HG03378 (cell line): Measurements from ENCODE around the gene FLCN.
"Not testable (repeated sequence)": the region's sequence is repeated elsewhere in the genome, so short reads cannot be mapped to it uniquely, and the experiment has no call there.

ENCODE experiments used
- ATAC-seq: cut with Tn5 transposase; IDR thresholded peaks from one replicate; pipeline ENCODE4 v1.9.1; 2021; ENCODE audit warnings: mild to moderate bottlenecking, moderate library complexity; ENCODE audit not compliant: unreplicated experiment

Gene FLCN, protein sequence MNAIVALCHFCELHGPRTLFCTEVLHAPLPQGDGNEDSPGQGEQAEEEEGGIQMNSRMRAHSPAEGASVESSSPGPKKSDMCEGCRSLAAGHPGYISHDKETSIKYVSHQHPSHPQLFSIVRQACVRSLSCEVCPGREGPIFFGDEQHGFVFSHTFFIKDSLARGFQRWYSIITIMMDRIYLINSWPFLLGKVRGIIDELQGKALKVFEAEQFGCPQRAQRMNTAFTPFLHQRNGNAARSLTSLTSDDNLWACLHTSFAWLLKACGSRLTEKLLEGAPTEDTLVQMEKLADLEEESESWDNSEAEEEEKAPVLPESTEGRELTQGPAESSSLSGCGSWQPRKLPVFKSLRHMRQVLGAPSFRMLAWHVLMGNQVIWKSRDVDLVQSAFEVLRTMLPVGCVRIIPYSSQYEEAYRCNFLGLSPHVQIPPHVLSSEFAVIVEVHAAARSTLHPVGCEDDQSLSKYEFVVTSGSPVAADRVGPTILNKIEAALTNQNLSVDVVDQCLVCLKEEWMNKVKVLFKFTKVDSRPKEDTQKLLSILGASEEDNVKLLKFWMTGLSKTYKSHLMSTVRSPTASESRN

DNA sequence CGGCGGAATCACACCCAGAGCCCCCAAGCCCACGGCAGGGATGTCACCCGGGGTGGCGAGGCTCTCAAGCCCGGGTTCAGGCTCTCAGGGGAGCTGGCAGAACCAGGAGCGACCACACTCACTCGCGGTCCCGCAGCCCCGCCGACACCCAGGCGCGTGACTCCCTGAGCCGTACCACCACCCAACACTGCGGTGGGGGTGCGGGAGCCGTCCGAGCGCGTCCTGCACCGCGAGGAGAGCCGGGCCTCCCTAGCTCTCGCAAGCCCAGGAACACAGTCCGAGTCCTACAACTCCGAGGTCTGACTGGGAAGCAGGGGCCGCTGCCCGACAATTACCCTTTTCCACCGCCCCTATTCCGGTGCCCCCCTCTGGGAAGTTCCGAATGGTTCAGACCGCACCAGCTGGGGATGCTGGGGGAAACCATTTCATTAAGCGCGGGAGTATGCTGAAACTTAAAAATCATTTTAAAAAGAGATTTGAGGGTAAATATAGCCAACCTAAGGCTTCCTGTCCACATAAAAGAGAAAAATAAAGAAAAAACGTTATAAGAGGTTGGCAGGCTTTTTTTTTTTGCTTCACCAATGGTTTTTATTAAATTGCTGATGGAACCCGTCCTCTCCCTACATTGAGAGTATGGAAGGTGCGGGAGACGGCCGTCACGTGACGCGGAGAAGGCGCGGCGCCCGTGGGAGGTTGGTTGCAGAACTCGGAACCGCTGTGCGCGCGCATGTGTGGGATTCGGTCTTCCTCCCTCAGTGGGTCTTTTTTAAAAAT lies at the start of gene FLCN:
Gene FLCN, minus strand, starts transcription at position 143 of the 774 bp plus-strand sequence. CDS start 9,031 bp downstream, outside the sequence.
- peak; percentile 63 for ATAC-seq

DNA sequence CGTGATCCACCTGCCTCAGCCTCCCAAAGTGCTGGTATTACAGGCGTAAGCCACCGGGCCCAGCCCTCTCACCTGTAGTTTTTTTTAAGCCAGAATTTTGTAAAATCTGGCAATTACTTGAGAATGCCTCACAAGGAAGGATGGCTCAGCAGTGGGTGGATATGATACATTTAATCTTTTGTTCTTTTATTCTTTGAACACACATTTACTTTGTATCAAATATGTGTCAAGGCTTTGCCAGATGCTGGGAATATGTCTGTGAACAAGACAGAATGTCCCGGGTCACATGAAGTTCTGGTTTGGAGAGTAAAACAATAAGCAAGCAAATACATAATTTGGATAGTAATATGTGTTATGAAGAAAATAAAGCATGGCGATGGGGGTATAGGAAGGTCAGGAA lies 49.0 kb upstream of the FLCN start:
- ATAC-seq, result no peak

DNA sequence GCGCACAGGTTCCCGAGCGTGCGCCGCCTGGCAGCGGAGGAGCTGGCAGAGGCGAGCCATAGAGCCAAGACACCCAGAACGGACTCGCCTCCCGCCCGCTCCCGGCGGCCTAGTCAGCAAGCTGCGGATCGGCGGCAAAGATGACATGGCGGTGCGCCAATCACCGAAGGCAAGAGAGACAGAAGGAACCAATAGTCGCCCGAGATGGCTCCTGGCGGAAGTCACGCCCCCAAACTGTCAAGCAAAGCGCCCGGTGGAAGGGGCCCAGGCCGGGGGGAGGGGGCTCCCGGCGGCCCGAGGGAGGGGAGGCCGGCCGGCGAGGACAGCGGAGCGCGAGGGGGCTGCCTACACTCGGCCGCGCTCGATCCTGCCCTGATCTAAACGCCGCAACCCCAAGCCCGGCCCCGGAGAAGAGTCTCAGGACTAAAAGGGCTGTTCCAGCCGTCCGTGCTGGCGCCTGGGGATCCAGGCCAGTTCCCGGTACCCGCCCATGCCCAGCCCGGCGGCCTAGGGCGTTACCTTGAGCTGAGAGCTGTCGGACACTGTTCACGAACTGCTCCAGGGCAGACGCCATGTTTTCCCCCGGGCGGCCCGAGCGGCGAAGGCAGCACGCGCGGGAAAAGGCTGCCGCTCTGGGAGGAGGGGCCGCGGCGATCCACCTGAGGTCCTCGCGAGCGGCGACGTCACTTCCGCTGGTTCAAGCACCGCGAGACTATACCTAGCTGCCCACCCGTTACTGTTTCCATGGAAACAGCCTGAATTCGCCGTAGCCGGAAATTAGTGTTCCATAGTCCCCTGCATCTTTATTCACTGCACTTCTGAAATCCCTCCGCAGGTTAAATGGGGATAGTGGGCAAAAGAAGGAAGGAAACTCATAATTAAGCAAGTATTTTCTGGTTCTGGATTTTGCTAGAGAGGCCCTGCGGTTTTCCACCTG lies 43.9 kb upstream of the FLCN start, which contains the start of gene COPS3:
Gene COPS3, minus strand, starts transcription at position 634 of the 937 bp plus-strand sequence. Its CDS starts 60 bp downstream, at position 574.
- ATAC-seq, result peak; percentile 77

DNA sequence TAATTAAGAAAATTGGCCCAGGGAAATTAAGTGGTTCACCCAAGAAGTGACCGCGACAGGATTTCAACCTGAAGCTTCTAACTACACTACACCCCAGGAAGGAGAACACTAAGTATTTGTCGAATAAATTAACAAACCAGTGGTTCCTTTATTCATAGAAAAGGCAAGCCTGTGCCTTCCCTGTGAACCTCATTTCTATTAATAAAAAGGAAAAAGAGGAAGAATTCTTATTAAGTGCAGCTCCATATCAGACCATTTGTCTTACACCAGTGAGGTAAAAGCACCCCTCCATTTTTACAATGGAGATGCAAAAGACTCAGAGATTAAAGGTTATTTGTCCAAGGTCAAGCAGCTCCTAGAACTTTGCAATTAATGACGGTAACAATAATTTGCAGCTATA lies 42.3 kb upstream of the FLCN start:
- no peak for ATAC-seq

DNA sequence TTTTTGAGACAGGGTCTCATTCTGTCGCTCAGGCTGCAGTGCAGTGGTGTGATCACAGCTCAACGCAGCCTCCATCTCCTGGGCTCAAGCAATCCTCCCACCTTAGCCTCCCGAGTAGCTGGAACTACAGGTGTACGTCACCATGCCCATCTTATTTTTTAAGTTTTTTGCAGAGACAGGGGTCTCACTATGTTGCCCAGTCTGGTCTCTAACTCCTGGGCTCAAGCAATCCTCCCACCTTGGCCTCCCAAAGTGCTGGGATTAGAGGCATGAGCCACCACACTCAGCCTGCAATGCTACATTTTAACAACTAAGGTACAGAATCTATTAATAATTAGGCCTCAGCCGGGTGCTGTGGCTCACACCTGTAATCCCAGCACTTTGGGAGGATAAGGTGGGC lies 40.5 kb upstream of the FLCN start:
- not testable (repeated sequence) for ATAC-seq

DNA sequence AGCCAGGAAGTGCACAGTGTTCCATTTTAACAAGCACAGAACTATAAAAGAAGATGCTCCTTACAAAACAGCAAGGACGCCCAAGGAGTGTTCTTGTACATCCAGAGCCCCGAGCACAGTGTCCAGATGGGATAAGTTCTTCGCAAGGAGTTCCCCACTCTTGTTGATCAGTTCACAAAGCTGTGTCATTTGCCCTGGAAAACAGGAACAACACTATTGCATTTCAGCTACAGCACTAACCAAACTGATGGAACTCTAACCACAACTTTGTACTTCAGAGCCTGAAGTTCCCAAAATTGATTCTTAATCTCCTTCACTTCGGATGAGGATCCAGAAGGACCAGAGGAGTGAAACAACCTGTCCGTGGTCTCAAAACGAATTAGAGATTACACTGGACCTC lies 39.0 kb upstream of the FLCN start:
- no peak for ATAC-seq

DNA sequence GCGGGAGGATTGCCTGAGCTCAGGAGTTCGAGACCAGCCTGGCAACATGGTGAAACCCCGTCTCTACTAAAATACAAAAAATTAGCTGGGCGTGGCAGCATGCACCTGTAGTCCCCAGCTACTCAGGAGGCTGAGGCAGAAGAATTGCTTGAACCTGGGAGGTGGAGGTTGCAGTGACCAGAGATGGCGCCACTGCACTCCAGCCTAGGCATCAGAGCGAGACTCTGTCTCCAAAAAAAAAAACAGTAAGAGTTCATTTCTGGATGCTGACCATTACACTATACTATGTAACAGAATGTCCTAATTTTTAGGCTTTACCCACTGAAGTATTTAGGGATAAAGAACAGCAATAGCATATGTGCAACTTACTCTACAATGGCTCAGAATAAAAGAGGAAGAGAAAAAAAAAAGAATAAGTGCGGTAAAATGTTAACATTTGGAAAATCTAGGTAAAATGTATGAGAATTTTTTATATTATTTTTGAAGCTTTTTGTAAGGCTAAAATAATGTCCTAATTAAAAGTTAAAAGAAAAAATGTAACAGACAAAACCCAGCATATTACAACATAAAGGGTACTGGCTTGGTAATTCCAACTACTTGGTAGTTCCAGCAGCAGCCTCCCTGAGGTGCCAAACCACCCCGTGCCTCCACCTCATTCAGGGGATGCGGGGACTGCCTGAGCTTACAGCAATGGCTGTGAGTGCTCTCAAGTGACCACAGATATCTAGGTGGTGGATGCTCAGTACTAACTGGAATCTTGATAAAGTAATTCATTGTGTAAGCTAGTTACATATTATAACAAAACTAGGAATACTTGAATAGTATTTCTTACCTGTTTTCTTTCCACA lies 33.2 kb upstream of the FLCN start:
- no peak for ATAC-seq

DNA sequence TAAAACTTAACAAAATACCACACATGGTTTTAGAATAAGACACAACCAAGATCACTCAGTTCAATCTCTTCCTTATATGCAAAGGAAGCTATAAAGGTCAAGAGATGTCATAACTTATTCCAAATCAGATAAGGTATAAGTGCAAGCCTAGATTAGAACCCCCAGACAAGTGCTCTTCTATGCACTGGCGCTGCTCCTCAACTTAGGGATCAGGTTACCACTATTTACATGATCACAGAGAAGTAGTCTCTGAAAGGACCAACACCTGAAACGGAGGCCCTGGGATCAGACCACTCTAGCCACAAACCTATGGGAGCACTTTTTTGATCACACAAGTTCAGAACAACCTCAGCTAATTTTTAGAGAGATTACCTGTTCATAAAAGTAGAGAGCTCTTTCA lies 27.5 kb upstream of the FLCN start:
- no peak for ATAC-seq

DNA sequence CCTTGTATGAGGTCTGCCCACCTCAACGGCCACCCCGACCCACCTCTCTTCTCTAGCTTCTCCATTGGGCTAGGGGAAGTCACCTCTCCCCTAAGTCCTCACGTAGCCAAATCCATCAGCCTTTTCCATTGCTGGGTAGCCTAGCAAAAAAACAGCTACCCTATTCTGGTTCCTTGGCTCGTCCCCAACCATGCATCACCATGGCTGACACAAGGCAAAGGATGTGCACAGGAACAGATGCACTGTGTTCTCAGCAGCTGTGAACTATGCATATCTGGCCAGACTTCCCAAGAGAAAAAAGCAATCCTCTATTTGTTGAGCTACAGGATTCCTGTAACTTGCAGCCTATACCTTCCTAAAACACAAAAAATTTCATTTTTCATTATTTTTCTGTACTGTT lies 22.0 kb upstream of the FLCN start:
- no peak for ATAC-seq

DNA sequence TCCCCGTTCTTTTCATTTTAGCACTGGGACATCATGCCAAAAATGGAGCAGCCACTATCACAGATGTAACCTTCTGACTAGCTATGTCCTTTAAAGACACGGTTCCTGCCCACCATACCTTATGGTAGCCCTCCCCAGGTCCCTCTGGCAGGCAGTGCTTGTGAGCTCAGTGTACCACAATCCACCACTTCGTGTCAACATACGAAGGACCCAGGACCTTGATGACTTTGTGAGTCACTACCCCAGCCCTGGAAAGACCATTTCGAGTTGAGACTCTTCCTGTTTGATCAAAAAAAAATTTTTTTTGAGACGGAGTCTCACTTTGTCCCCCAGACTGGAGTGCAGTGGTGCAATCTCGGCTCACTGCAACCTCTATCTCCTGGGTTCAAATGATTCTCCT lies 21.0 kb upstream of the FLCN start:
- ATAC-seq, result no peak

DNA sequence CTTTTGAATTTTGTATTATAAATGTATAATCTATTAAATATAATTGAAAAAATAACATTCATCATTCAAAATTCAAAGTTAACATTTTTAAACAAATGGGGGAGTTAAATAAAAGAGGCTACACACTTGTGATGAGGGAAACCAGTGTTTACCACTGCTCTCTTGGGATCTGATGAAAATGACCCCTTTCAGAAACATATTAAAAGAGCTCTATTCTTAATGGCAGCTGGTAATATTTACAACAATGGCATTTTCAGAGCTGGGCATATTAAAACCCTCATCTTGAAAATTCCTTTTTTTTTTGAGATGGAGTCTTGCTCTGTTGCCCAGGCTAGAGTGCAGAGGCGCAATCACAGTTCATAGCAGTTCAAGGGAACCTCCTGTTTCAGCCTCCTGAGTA lies 19.3 kb upstream of the FLCN start:
- no peak for ATAC-seq

DNA sequence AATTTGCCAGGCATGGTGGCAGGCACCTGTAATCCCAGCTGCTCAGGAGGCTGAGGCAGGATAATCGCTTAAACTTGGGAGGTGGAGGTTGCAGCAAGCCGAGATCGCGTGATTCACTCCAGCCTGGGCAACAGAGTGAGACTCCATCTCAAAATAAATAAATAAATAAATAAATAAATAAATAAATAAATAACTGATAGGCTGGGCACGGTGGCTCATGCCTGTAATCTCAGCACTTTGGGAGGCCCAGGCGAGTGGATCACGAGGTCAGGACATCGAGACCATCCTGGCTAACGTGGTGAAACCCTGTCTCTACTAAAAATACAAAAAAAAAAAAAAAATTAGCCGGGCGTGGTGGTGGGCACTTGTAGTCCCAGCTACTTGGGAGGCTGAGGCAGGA lies 18.7 kb upstream of the FLCN start:
- not testable (repeated sequence) for ATAC-seq

DNA sequence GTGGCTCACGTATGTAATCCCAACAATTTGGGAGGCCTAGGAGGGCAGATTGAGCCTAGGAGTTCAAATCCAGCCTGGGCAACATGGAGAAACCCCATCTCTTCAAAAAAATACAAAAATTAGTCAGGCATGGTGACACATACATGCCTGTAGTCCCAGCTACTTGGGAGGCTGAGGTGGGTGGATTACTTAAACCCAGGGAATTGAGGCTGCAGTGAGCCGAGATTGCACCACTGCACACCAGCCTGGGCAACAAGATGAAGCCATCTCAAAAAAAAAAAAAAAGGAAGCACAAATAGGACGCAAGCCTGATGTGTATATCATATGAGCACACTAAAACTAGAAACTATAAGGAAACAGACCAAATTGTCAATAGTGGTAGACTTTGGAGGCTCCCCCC lies 17.1 kb upstream of the FLCN start:
- ATAC-seq, result no peak

DNA sequence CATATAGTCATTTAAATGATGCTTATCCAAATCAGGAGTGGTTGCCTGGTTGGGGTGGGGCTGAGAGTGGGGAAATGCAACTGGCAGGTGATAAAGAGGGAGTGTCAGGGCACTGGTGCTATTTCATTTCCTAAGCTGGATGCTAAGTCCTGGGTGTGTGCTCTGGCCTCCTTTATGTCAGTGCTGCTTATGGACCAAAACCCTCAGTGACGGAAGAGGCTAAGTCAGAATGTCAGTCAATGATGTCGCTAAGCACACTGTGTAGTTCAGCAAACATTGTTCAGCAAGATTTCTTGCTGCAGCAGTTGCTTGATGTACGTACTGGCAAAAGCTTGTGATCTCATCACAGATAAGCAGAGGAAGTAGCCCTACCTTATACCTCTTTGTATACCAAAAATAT lies 16.4 kb upstream of the FLCN start:
- ATAC-seq, result no peak

DNA sequence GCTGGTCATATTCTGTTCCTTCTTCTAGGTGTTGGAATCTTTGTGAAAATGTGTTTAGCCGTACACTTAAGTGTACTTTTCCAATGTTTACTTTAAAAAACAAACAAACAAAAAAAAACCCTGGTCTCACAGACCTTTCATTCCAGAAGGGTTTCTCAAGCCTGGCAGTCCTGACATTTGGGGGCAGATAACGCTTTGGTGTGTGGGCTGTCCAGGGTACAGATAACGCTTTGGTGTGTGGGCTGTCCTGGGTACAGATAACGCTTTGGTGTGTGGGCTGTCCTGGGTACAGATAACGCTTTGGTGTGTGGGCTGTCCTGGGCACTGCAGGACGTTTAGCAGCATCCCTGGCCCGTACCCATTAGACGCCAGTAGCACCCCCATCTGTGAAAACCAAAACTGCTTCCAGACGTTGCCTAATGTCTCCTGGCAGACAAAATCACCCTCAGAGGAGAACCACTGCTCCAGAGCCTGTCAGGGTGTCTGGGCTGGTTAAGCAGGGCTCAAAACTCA lies 15.2 kb upstream of the FLCN start:
- no peak for ATAC-seq

DNA sequence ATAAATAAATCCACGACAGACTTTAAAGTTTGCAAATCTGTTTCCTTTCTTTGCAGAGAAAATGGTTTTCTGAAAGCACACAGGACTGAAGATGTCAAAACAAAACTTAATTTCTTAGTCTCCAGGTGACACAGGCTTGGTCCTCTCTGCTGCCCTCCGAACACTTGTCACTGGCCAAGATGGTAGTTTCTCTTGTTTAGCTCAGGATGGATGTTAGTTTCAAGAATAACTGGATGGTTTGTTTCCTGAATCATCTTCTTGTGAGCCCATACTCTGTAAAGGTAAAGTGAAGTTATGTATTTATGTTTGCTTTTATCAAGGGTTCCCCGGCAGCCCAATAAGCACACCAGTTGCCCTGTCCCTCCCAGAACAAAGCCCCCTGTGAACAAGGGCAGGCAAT lies 9.9 kb upstream of the FLCN start:
- ATAC-seq, result no peak

DNA sequence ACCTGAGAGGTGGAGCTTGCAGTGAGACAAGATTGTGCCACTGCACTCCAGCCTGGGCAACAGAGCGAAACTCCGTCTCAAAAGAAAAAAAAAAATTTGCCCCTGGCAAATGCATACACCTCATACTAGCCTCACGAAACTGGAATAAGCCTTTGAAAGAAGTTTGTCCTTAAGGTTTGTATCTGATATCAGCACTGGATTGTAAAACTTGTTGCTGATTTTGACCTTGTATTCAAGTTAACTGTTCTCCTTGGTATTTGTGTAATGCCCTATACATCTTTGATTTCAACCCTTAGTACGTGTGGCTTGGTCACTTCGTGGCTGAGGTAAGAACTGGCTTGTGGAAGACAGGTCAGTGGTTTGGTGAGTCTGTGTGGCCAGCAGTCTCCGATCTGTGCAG lies 6.2 kb upstream of the FLCN start:
- ATAC-seq, result no peak

DNA sequence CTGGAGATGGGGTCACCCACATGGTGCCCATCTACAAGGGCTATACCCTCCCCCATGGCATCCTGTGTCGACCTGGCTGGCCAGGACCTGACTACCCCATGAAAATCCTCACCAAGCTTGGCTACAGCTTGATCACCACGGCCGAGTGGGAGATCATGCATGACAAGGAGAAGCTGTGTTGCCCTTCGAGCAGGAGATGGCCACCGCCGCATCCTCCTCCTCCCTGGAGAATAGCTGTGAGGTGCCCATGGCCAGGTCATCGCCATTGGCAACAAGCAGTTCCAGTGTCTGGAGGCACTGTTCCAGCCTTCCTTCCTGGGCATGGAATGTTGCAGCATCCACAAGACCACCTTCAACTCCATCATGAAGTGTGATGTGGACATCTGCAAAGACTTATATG lies 5.3 kb upstream of the FLCN start:
- no peak for ATAC-seq

DNA sequence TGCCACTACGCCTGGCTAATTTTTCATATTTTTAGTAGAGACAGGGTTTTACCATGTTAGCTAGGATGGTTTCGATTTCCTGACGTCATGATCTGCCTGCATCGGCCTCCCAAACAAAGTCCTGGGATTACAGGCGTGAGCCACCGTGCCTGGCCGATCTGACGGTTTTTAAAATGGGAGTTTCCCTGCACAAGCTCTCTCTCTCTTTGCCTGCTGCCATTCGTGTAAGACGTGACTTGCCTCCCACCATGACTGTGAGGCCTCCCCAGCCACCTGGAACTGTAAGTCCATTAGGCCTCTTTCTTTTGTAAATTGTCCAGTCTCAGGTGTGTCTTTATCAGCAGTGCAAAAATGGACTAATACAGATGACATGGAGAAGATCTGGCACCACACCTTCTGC lies 4.7 kb upstream of the FLCN start:
- ATAC-seq, result no peak

DNA sequence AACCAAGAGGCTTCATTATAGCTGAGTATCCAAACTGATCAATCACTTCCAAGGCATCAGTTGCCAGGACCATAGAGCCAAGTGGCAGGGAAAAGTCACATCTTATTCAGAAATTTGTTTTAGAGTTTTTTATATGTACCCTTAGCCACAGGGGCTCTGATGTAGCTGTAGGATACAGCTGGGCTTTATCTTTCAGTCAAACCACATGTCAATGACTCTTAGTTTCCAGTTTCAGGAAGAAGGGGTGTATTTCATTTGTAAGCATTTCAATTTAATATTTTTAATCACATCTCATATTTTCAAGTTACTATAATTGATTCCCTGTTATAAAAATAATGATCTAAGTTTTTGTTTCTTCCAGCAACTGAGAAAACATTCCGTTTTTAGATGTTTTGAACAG lies 2.9 kb upstream of the FLCN start:
- ATAC-seq, result no peak
